K562 (cell line): Measurements from ENCODE around the gene MBOAT2. TPM values are rescaled to one million over a fixed set of nuclear protein-coding genes. Genes with fewer than 3 reads are reported as not detected.

Source experiments
- ARID1B ChIP-seq: fragments of 450-650 bp; IDR thresholded peaks from 2 replicates; pipeline ENCODE4 v1.6.1; 2016; ENCODE audit warnings: antibody characterized with exemption, mild to moderate bottlenecking, inconsistent platforms
- CBX3 ChIP-seq, 2 experiments: IDR thresholded peaks; 1 replicate in 1 of 2; 2 replicates in 1 of 2; pipeline ENCODE4 v1.6.1; 2012; ENCODE audit warnings: inconsistent platforms in 2 of 2, low read length in 2 of 2, borderline replicate concordance in 1 of 2, control low read depth in 1 of 2
- CLOCK ChIP-seq: fragments of 250-450 bp; sonication (Bioruptor Pico); IDR thresholded peaks from 2 replicates; pipeline ENCODE4 v1.4.0; 2020; ENCODE audit warnings: mild to moderate bottlenecking, moderate library complexity, borderline replicate concordance
- CREM ChIP-seq: IDR thresholded peaks from 2 replicates; pipeline ENCODE4 v1.6.1; 2014; ENCODE audit warnings: antibody characterized with exemption, low read depth
- FOXK2 ChIP-seq, 2 experiments: fragments of 450-650 bp; IDR thresholded peaks in 1 of 2; conservative IDR thresholded peaks in 1 of 2; 2 replicates each; pipeline ENCODE4 v1.6.1; 2016; ENCODE audit warnings: low read depth in 2 of 2, mild to moderate bottlenecking in 1 of 2
- FOXO4 ChIP-seq: fragments of 450-650 bp; formaldehyde crosslinking; IDR thresholded peaks from 2 replicates; pipeline ENCODE4 v1.4.0; 2020; ENCODE audit warnings: mild to moderate bottlenecking, moderate library complexity
- HDGF ChIP-seq: fragments of 450-650 bp; IDR thresholded peaks from 2 replicates; pipeline ENCODE4 v1.6.1; 2016
- ILF3 ChIP-seq: fragments of 450-650 bp; IDR thresholded peaks from 2 replicates; pipeline ENCODE4 v1.6.1; 2018; ENCODE audit warnings: antibody characterized with exemption, mild to moderate bottlenecking, moderate library complexity, borderline replicate concordance
- KLF13 ChIP-seq: fragments of 450-650 bp; IDR thresholded peaks from 2 replicates; pipeline ENCODE4 v1.6.1; 2016; ENCODE audit warnings: missing genetic modification characterization, low read depth, mild to moderate bottlenecking, missing compliant biosample characterization, moderate library complexity, borderline replicate concordance
- KLF16 ChIP-seq: IDR thresholded peaks from 2 replicates; pipeline ENCODE4 v1.6.1; 2016; ENCODE audit warnings: antibody characterized with exemption
- PBX2 ChIP-seq, 2 experiments: IDR thresholded peaks in 1 of 2; conservative IDR thresholded peaks in 1 of 2; 2 replicates each; pipeline ENCODE4 v1.6.1; 2016; ENCODE audit warnings: low read depth in 2 of 2, mild to moderate bottlenecking in 1 of 2, missing compliant biosample characterization in 1 of 2, missing genetic modification characterization in 1 of 2, moderate library complexity in 1 of 2
- PCBP1 ChIP-seq: fragments of 200-400 bp; formaldehyde crosslinking; IDR thresholded peaks from 2 replicates; pipeline ENCODE4 v1.6.1; 2018; ENCODE audit warnings: mild to moderate bottlenecking, low read depth, low read length; ENCODE audit not compliant: poor library complexity, severe bottlenecking
- PHB2 ChIP-seq: fragments of 450-650 bp; IDR thresholded peaks from 2 replicates; pipeline ENCODE4 v1.6.1; 2017; ENCODE audit warnings: low read depth
- PTTG1 ChIP-seq: fragments of 450-650 bp; IDR thresholded peaks from 2 replicates; pipeline ENCODE4 v1.6.1; 2016; ENCODE audit warnings: low read depth, mild to moderate bottlenecking, missing genetic modification characterization, missing compliant biosample characterization
- RFX5 ChIP-seq: IDR thresholded peaks from 2 replicates; pipeline ENCODE4 v1.6.1; 2011; ENCODE audit warnings: low read depth, mild to moderate bottlenecking, improper control_type of control experiment, low read length
- SRSF7 ChIP-seq: fragments of 200-400 bp; formaldehyde crosslinking; optimal IDR thresholded peaks from 2 replicates; pipeline ENCODE3; 2017; ENCODE audit warnings: mild to moderate bottlenecking, low read depth, low read length
- TCF15 ChIP-seq: fragments of 250-450 bp; sonication (Bioruptor Pico); IDR thresholded peaks from 2 replicates; pipeline ENCODE4 v1.8.0; 2022; ENCODE audit warnings: moderate library complexity, mild to moderate bottlenecking, inconsistent platforms
- ZBTB8A ChIP-seq: fragments of 450-650 bp; IDR thresholded peaks from 2 replicates; pipeline ENCODE4 v1.6.1; 2018; ENCODE audit warnings: mild to moderate bottlenecking, moderate library complexity; ENCODE audit not compliant: partially characterized antibody
- ZNF282 ChIP-seq: sonication (generic); formaldehyde crosslinking; IDR thresholded peaks from 2 replicates; pipeline ENCODE4 v1.8.1; 2023; ENCODE audit warnings: missing genetic modification reagents
- ZNF431 ChIP-seq: sonication (generic); formaldehyde crosslinking; IDR thresholded peaks from 2 replicates; pipeline ENCODE4 v1.8.0; 2022; ENCODE audit warnings: mild to moderate bottlenecking, missing genetic modification reagents
- ZNF583 ChIP-seq: fragments of 250-450 bp; sonication (Bioruptor Pico); IDR thresholded peaks from 2 replicates; pipeline ENCODE4 v1.4.0; 2020
- polyA plus RNA-seq, 8 experiments: library from polyadenylated mRNA; depleted of rRNA in 4 of 8; stranded (reverse) in 5 of 8; unstranded in 3 of 8; fragments of >200 nt; fragmentation: Nextera tagmentation in 2 of 8; fragmentation: Illumina TruSeq in 1 of 8; extraction: Ambion mirVana in 2 of 8; extraction: Trizol in 1 of 8; gene quantifications; 2 replicates each; pipeline versions ENCODE4 v1.2.1 to v1.2.3, GENCODE V29; 2011 to 2014; ENCODE audit warnings: inconsistent platforms in 1 of 8, missing spikeins in 1 of 8
- total RNA-seq, 7 experiments: library from RNA; depleted of rRNA in 6 of 7; stranded (reverse); fragments of >200 nt in 6 of 7; fragmentation: Illumina TruSeq in 2 of 7; extraction: Trizol in 2 of 7; gene quantifications; 2 replicates each; pipeline versions ENCODE4 v1.2.1 to v1.2.3, GENCODE V29; 2011 to 2021; ENCODE audit warnings: low replicate concordance in 1 of 7

The MBOAT2 gene
- total and polyA plus RNA-seq, 9 of the 15 experiments (the other 6 are each of a cell fraction or from before 2014, with no cell fraction given): 8.4 to 122 (median 27.6) TPM

- TF ChIP-seq FOXK2 (conservative IDR thresholded peaks at IDR 0.05 in 1 of 2, IDR thresholded peaks at IDR 0.05 in 1 of 2; ENCODE audit: low read depth in 2 of 2) (peak; percentile 87 to 91), CBX3 (IDR thresholded peaks at IDR 0.05; ENCODE audit: borderline replicate concordance in 1 of 2, low read length in 2 of 2) (peak in 1 of 2 experiments; percentile 75; a peak in 2 of 3 replicates), TCF15 (no peak), SRSF7 (no peak), CREM (peak; percentile 69), ZBTB8A (no peak), PBX2 (CRISPR knock-in tag; IDR thresholded peaks at IDR 0.05; ENCODE audit: low read depth) (no peak), PBX2 (tag; conservative IDR thresholded peaks at IDR 0.05; ENCODE audit: low read depth) (peak; percentile 57), KLF13 (tag) (peak; percentile 18; the same call in 1 of the 2 replicates), KLF16 (peak; percentile 80), CLOCK (CRISPR knock-in tag) (no peak), ILF3 (no peak), ZNF282 (CRISPR knock-in tag) (no peak), PTTG1 (tag) (no peak), HDGF (no peak), PCBP1 (no peak), RFX5 (no peak), ARID1B (peak; percentile 97), PHB2 (peak; percentile 59; the same call in 1 of the 2 replicates), ZNF431 (CRISPR knock-in tag) (no peak; the same call in 1 of the 2 replicates), FOXO4 (CRISPR knock-in tag) (no peak), ZNF583 (CRISPR knock-in tag) (no peak)
Observed at GRCh38 chr2:8893978-8894820, 109.3 kb downstream of the MBOAT2 start (continued).
